Hindlimb muscle (tissue), 1 donor: Measurements from ENCODE around the gene CACNA1C. TPM values are rescaled to one million over a fixed set of nuclear protein-coding genes. Genes with fewer than 3 reads are reported as not detected.

Experiments
- DNase-seq: peaks from one replicate; pipeline ENCODE4 v3.0.0-alpha.2; 2013
- polyA plus RNA-seq: library from polyadenylated mRNA; unstranded; fragments of 120-200 nt; gene quantifications from one replicate; pipeline ENCODE4 v1.2.1, GENCODE V29; 2013; ENCODE audit not compliant: insufficient read length

CACNA1C gene
- polyA plus RNA-seq, 1 donor, result 3.4 TPM

GRCh38 chr12:2347137-2347843 is 294.5 kb downstream of the CACNA1C start:
- no peak for DNase-seq

DNA sequence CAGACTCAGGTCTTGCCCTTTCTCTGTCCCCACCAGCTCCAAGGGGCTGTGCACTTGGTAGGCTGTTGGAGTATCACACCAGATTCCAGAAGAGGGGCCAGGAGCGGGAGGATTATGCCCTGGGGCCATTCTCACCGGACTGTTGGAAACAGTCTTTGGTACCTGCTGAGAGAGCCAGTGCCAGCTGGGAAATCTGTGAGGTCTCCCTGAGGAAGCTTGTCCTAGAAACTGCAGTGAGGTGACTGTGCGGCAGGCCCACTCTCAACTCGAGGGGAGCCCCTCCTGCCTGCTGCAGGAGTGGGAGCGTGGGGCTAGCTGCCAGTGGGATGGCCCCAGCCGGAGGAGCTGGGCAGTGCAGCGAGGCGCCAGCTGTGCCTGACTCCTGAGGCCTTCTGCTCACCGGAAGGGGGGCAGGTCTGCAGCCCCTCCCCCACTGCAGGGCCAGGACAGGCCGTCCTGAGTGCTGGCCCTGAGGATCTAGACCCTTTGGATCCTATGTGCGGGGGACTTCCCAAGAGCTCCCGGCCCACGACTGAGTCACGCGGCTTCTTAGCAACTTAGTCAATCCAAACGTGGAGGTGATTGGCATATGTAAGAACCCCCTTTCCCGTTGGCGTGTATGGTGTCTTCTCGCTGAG is 295.2 kb downstream of the CACNA1C start:
- no peak for DNase-seq

DNA sequence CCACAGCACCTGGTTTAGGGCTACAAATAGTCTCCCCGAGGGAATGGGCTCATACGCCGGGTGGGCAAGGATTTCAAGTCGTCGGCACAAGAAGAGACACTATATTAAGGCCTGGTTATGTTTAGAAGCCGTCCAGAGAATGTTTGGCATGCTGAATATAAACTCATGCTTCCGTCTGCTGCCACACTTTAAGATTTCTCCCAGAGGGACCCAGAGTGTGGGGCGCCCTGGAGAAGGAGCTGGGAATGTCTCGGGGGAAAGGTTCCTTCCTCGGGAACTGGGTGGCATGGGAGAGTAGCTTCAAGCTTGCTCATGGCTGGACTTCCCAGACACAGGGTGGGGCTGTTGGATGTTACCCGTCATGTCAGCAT is 295.7 kb downstream of the CACNA1C start:
- no peak for DNase-seq

- DNase-seq, result no peak
Measured at GRCh38 chr12:2351161-2351560, 298.4 kb downstream of the CACNA1C start.

DNA sequence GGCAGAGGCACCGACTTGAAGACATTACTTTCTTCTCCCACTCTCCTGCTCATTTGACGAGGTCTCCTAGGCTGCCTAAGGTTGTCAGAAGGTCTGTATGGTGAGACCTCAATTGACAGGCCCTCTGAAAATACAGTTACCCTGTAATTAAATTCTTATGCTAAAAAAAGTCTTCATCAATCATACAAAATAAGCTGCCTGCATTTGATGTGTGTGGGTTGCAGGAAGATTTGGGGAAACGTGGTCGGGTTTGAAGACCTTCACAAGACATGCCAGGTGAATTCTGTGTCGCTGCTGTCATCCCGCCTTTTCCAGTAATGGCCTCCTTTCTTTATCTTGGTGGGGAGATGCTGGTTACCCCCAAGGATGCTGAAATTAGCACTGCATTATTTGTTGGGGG is 299.4 kb downstream of the CACNA1C start:
- no peak for DNase-seq

GRCh38 chr12:2353281-2353680 is 300.5 kb downstream of the CACNA1C start:
- no peak for DNase-seq

DNA sequence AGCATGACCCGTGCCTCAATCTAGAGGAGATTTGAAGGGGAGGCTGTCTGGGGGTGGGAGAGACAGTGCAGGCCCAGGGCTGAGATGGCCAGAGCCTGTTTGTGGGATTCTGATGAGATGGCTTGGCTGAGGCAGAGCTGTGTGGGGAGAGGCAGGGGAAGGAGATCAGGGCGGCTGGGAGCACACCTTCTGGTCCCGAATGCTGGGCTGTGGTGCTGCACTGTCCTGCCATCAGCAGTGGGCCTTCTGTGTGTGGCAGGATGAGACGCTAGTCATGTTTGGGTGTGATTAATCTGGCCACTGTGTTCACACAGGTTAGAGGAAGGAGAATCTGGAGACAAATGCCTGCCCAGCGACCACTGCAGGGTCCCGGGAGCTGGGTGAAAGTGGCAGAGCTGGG is 300.9 kb downstream of the CACNA1C start:
- DNase-seq, result no peak

DNA sequence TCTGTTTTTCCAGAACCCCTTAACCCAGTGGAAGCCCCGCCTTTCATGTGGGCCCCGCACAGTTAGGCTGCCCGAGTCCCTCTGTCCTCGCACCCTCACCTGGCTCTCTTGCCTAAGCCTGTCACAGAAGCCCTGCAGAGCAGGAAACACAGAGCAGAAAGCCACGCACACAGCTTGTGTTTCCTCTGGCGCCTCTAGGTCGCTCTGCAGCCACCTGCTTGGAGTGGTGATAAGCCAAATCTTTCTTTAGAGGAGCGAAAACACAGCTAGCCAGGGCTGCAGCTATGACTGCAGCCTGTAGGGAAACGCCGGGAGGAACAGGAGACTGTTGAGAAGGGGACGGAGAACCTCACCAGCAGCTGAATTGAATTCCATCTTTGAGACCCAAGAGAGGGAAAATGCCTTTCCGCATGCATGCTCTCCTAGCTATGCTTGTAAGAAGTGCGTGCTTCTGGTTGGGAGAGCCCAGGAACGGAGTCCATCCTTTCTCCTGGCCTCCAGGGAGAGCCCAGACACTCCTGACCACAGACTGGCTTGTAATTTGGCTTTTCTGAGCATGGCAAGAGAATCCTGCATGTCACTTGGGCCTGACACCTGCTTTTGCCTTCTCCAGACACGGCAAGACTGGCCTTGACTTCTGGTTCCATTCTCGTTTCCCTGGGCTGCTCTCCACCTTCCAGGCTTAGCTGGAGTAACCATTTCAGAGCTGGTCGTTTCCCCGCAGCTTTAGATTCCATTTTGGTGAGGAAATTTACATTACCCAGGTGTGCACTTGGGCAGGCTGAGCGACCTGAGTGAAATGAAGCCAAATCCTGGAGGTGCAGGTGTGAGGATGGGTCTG is 301.6 kb downstream of the CACNA1C start:
- no peak for DNase-seq

DNA sequence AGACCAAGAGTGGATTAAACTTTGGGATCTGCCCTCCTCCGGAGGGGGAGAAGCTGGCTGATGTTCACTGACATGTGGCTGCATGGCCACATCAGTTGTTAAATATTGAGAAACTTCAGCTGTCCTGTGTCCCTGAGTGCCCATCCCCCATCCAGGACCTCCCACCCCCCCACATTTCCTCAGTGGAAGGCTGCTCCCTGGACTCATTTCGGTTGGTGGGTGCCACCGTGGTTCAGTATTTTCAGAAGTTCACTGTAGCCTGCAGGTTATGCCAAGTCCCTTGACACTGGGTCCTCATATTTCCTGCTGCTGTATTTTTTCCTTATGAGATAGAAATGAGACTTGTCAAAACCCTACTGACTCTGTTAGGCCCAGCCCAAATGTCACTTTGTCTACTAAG is 302.4 kb downstream of the CACNA1C start:
- no peak for DNase-seq

- DNase-seq, result no peak
Measured at GRCh38 chr12:2355604-2356003, 302.8 kb downstream of the CACNA1C start.

DNA sequence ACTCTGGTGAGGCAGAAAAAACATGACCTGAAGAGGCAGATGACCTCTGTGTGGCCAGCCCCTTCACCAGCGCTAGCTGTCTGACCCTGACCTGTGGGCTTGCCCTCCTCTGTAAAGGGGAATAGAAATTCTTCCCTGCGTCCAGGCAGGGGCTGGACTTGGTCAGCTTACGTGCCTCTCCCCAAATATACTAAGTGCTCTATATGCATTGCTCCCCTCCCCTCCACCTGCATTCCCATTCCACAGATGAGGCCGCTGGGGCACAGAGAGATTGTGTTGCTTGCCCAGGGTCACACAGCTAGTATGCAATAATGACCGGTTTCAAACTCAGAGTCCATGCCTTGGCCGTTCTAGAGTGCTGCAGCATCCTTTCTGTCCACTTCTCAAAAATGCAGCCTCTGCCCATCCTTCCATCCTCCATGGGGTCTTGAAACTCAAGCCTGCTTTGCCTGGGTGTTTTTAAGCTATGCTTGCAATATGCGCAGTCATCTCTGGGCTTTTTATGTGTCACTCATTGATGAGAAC is 303.9 kb downstream of the CACNA1C start:
- no peak for DNase-seq

DNA sequence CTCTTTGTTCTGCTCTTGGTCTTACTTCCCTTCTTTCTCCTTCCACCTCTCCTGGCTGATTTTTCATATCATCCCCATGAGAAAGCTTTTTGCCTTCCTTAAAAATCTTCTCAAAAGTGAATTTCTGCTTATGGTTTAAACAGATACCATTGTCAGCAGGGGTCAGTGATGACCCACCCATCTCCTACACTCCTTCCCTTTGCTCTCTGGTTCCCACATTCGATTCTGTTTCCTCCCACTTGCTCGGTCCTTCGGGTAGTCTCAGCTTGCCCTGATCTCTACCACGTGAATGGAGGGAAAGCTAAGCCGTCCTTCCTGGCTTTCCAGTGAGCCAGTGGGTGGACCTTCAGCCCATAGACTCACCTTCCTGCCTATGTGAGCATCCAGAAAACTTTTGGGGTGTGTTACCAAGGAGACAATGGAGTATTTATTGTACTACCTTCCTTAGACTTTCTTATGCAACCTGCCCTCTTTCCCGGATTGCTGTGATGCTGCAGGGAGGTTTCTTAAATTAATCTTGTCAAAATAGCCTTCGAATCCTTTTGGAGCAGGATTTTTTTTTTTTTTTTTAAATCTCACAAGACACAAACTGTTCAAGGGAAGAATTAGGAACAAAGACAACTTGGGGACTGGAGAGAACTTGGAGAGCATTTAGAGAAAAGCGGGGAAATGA is 306.3 kb downstream of the CACNA1C start:
- no peak for DNase-seq

DNA sequence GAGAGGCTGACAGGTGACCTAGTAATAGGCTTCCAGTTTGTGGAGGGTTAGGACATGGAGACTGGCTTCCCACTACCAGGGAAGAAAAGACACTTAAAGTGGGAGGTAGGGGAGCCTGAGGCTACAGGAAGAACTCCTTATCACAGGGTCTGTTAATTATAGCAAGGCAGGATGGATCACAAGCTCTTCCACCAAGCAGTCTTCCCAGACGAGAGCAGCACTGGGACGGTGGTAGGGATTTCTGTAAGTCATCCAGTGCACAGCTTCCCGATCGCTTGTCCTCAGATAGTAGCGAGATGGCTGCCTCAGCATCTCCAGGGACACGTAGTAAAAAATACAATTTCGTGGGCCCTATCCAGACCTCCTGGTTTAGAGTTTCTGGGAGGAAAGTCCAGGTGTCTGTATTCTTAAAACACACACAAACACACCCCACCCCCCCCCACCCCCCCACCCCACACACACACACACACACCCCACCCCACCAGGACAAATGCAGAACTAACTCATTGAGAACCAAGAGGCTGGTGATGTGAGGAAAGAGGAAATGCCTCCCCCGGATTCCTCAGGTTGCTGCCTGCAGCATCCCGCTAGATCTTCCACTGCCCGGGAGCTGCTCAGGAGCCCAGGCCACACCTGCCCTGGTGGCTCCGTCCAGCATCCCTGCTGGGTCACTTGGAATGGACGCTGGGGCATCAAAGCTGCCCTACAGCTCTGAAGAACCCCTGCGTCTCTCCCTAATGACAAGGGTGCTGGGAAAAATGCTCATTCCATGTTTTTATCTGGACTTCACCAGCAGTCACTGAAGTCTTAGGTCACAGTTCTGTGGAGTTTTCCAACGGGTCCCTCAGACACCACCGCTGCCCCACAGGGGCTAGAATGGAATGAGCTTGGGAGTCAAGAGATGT is 307.2 kb downstream of the CACNA1C start:
- no peak for DNase-seq

- no peak for DNase-seq
Measured at GRCh38 chr12:2360630-2361170, 307.9 kb downstream of the CACNA1C start.

GRCh38 chr12:2363836-2364609 is 311.2 kb downstream of the CACNA1C start:
- no peak for DNase-seq

- no peak for DNase-seq
Measured at GRCh38 chr12:2364631-2365051, 311.9 kb downstream of the CACNA1C start.

DNA sequence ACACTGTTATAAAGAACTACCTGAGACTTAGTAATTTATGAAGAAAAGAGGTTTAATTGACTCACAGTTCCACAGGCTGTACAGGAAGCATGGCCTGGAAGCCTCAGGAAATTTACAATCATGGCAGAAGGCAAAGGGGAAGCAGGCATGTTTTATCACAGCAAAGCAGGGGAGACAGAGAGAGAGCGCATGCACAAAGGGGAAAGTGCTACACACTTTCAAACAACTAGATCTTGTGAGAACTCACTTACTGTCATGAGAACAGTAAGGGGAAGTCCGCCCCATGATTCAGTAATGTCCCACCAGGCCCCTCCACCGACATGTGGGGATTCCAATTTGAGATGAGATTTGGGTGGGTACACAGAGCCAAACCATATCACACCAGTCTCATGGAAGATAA is 313.9 kb downstream of the CACNA1C start:
- DNase-seq, result no peak

DNA sequence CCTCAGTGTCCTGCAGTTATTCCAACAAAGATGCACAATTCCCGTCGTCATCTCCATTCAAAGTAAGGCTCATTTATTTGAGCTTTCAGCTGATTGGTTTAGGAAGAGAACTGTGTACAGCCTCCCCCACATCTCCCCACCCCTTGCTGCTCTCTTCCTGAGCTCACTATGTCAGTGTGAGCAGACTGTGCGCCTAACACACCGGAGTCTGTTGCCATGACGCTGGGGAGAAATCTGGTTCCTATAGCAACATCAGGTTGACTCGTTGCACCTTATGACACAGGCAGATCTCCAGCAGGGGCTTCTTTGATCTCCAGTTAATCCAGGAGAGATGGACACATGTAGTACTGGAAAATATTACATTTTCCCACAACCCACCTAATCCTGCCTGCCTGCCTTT is 319.4 kb downstream of the CACNA1C start:
- no peak for DNase-seq

DNA sequence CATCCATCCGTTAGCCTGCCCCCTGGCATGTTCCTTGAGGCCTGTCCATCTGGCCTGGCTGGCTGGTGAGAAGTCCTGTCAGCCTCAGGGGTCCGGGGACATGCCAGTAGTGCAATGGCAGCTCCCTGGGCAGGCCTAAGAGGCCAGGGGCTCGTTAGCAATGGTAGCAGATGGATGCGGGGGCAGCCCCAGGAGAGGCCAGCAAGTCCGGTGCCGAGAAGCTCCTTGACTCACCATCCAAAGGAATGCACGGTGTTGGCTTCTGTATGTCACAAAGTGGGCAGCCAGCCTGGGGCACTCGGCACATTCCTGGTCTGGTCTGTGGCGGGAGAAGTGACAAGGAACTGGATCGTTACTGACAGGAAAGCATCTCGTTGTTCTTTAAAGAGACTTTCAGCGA is 319.9 kb downstream of the CACNA1C start:
- no peak for DNase-seq

GRCh38 chr12:2373307-2373706 is 320.5 kb downstream of the CACNA1C start:
- no peak for DNase-seq
